ENCODE data around the gene PRMT7. TPM values are rescaled to one million over a fixed set of nuclear protein-coding genes. Genes with fewer than 3 reads are reported as not detected.

Gene PRMT7
- total RNA-seq, 1 experiment from 2014 or later: 47.5 TPM

DNA sequence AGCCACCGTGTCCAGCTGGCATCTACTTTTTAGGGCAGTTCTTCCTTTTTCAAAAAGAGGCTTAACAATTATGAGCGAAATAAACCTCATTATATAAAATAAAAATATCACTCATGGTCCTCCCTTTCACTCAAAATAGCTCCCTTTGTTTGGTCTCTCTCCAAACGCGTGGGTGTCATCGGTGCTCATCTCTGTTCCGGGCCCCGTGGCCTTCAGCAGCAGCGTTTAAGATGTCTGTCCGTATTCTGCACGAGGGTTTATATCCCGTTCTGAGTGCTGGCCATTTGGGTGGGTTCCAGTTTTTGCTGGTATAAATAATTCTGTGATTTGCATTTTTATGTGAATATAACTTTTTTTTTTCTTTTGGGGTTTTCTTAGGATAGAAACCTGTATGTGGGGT is 33.4 kb downstream of the PRMT7 start:
- H3F3A ChIP-seq (ENCODE audit: insufficient read depth, low read depth): no peaks in the 10 kb centered on the region
- H3K4me2 ChIP-seq: no peak overlapping the region
- ChIA-PET CTCF (no interaction called here), POLR2A (ENCODE audit: unreplicated experiment) (no interaction called here)
- no peaks in the 10 kb centered on the region for H3K9me2 ChIP-seq (ENCODE audit: insufficient read depth)
- intact Hi-C loops (cut with micrococcal nuclease; ENCODE audit: unreplicated experiment): no loop called here
- H3K27ac ChIP-seq: no peak overlapping the region
- no peaks in the 10 kb centered on the region; the same call in 1 of the 2 replicates for H4K20me1 ChIP-seq (ENCODE audit: insufficient read depth)
- no peaks in the 10 kb centered on the region; the same call in 1 of the 2 replicates for H3K36me3 ChIP-seq (ENCODE audit: low read depth)
- H3K79me2 ChIP-seq (ENCODE audit: low read depth): no peaks in the 10 kb centered on the region
- H3K4me3 ChIP-seq: no peak overlapping the region
- no peaks in the 10 kb centered on the region for H3K27me3 ChIP-seq (ENCODE audit: insufficient read depth, low read depth)
- no peaks in the 10 kb centered on the region for H3K9me3 ChIP-seq (ENCODE audit: insufficient read depth, low read depth)
- H3K4me1 ChIP-seq (replicated peaks; ENCODE audit: insufficient read depth): no peaks in the 10 kb centered on the region
- H2AFZ ChIP-seq: no peak overlapping the region
- TF ChIP-seq, protein P1, sequence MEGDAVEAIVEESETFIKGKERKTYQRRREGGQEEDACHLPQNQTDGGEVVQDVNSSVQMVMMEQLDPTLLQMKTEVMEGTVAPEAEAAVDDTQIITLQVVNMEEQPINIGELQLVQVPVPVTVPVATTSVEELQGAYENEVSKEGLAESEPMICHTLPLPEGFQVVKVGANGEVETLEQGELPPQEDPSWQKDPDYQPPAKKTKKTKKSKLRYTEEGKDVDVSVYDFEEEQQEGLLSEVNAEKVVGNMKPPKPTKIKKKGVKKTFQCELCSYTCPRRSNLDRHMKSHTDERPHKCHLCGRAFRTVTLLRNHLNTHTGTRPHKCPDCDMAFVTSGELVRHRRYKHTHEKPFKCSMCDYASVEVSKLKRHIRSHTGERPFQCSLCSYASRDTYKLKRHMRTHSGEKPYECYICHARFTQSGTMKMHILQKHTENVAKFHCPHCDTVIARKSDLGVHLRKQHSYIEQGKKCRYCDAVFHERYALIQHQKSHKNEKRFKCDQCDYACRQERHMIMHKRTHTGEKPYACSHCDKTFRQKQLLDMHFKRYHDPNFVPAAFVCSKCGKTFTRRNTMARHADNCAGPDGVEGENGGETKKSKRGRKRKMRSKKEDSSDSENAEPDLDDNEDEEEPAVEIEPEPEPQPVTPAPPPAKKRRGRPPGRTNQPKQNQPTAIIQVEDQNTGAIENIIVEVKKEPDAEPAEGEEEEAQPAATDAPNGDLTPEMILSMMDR (conservative IDR thresholded peaks at IDR 0.05): no peak
- no peak for TF ChIP-seq EZH2 (IDR thresholded peaks at IDR 0.05; ENCODE audit: low read depth)
- no peak for DNase-seq
- no TSS peak for BruUV-seq (replicated peaks)

DNA sequence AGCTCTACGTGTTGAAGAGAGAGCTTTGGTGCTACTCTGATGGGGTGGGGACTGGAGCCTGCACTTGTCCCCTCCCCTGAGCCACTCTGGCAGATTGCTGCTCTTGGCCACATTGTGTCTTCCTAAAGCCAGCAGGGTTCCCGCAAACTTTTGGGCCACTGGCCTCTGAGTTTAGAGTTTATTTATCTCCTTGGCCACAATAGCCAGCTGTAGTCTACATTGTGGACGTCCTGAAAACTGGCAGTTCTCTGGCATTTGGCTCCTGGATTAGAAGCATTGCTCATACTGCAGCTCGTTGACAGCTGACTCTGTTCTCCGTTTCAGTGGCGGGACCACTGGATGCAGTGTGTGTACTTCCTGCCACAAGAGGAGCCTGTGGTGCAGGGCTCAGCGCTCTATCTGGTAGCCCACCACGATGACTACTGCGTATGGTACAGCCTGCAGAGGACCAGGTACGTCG is 34.6 kb downstream of the PRMT7 start:
- Histone ChIP-seq H4K20me1 (ENCODE audit: insufficient read depth) (no peaks in the 10 kb centered on the region; the same call in 1 of the 2 replicates), H3K27ac (no peak overlapping the region), H3K9me2 (ENCODE audit: insufficient read depth) (no peaks in the 10 kb centered on the region), H3K4me2 (no peak overlapping the region), H2AFZ (no peak overlapping the region), H3K4me3 (no peak overlapping the region), H3K9me3 (ENCODE audit: insufficient read depth, low read depth) (no peaks in the 10 kb centered on the region), H3K79me2 (ENCODE audit: low read depth) (no peaks in the 10 kb centered on the region), H3K36me3 (ENCODE audit: low read depth) (no peaks in the 10 kb centered on the region; the same call in 1 of the 2 replicates), H3F3A (ENCODE audit: insufficient read depth, low read depth) (no peaks in the 10 kb centered on the region), H3K4me1 (replicated peaks; ENCODE audit: insufficient read depth) (no peaks in the 10 kb centered on the region), H3K27me3 (ENCODE audit: insufficient read depth, low read depth) (no peaks in the 10 kb centered on the region)
- BruUV-seq (replicated peaks): no TSS peak
- DNase-seq: no peak
- TF ChIP-seq, protein P1 (conservative IDR thresholded peaks at IDR 0.05): no peak
- TF ChIP-seq EZH2 (IDR thresholded peaks at IDR 0.05; ENCODE audit: low read depth): no peak
- ChIA-PET POLR2A (ENCODE audit: unreplicated experiment) (no interaction called here), CTCF (no interaction called here)
- intact Hi-C loops (cut with micrococcal nuclease; ENCODE audit: unreplicated experiment): no loop called here

DNA sequence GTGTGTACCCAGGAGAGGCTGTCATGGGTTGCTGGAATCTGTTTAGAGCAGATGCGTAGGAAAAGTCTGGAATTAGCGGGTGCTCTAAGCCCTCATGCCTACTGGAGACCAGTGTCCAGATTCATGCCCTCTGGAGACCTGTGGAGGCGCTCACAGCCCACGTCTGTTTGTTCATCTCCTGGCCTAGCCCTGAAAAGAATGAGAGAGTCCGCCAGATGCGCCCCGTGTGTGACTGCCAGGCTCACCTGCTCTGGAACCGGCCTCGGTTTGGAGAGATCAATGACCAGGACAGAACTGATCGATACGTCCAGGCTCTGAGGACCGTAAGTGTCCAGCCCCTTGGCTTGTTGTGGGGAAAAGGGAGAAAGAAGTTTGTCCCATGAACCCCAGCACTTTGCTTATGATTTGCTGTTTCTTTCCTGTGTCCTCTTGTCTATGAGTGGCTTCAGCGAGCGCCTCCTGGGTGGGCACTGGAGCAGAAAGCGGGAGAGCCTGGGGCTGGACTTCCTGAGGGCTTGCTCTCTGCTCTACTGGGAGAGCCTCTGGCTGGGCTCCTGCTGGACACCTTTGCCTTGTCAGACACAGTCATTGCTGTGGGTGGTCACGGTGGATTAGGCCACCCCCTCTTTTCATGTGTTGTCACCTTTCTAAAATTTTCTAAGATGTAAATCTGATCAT is 35.3 kb downstream of the PRMT7 start:
- POLR2A ChIA-PET (ENCODE audit: unreplicated experiment): no interaction called here
- CTCF ChIA-PET: no interaction called here
- intact Hi-C loops (cut with micrococcal nuclease; ENCODE audit: unreplicated experiment): no loop called here
- Histone ChIP-seq H2AFZ (no peak overlapping the region), H3K36me3 (ENCODE audit: low read depth) (no peaks in the 10 kb centered on the region), H3K9me2 (ENCODE audit: insufficient read depth) (no peaks in the 10 kb centered on the region), H3K27me3 (ENCODE audit: insufficient read depth, low read depth) (no peaks in the 10 kb centered on the region), H3K4me3 (no peak overlapping the region), H3K9me3 (ENCODE audit: insufficient read depth, low read depth) (no peaks in the 10 kb centered on the region), H3K79me2 (ENCODE audit: low read depth) (no peaks in the 10 kb centered on the region), H3K4me2 (no peak overlapping the region), H3K27ac (no peak overlapping the region), H3F3A (ENCODE audit: insufficient read depth, low read depth) (no peaks in the 10 kb centered on the region), H3K4me1 (replicated peaks; ENCODE audit: insufficient read depth) (no peaks in the 10 kb centered on the region), H4K20me1 (ENCODE audit: insufficient read depth) (no peaks in the 10 kb centered on the region; the same call in 1 of the 2 replicates)
- TF ChIP-seq, protein P1 (conservative IDR thresholded peaks at IDR 0.05): no peak
- TF ChIP-seq EZH2 (IDR thresholded peaks at IDR 0.05; ENCODE audit: low read depth): no peak
- BruUV-seq (replicated peaks): no TSS peak
- no peak for DNase-seq
